ENCODE measurements around the gene ZC3H6.
"Not testable (repeated sequence)": the region's sequence is repeated elsewhere in the genome, so short reads cannot be mapped to it uniquely, and the experiment has no call there.

- TF ChIP-seq ZFP37 (CRISPR knock-in tag; IDR thresholded peaks at IDR 0.05; ENCODE audit: borderline replicate concordance); ARNT (IDR thresholded peaks at IDR 0.05); ZBTB26 (CRISPR knock-in tag; IDR thresholded peaks at IDR 0.05; ENCODE audit: borderline replicate concordance); MXI1 (IDR thresholded peaks at IDR 0.05; ENCODE audit: borderline replicate concordance, low read depth, low read length); SNRNP70 (IDR thresholded peaks at IDR 0.05; ENCODE audit: low read depth, low read length); KLF13 (CRISPR knock-in tag; IDR thresholded peaks at IDR 0.05); PRMT3 (CRISPR knock-in tag; IDR thresholded peaks at IDR 0.05; ENCODE audit: borderline replicate concordance, low read depth); DNMT1 (CRISPR knock-in tag; IDR thresholded peaks at IDR 0.05); RXRA (CRISPR knock-in tag; IDR thresholded peaks at IDR 0.05): not testable (repeated sequence)
These were observed 76.9 kb downstream of the ZC3H6 start for GRCh38 chr2:112352292-112352691.
